AG10803 (cell line): Measurements from ENCODE around the gene AK5.
A peak's percentile ranks its signal among the peaks of the same experiment; 100 is the strongest.

Experiments
- DNase-seq: peaks from one replicate; pipeline ENCODE4 v3.0.0; 2010; ENCODE audit warnings: low read depth
- H3K4me3 ChIP-seq: 2 replicates; pipeline ENCODE4 v1.5.1; 2011; ENCODE audit warnings: mild to moderate bottlenecking, low read length, control low read depth
- TF ChIP-seq, protein P1 (sequence below): conservative IDR thresholded peaks from 2 replicates; pipeline ENCODE4 v1.5.1; 2011; ENCODE audit warnings: mild to moderate bottlenecking, low read length, control low read depth, inconsistent platforms

The AK5 gene

DNA sequence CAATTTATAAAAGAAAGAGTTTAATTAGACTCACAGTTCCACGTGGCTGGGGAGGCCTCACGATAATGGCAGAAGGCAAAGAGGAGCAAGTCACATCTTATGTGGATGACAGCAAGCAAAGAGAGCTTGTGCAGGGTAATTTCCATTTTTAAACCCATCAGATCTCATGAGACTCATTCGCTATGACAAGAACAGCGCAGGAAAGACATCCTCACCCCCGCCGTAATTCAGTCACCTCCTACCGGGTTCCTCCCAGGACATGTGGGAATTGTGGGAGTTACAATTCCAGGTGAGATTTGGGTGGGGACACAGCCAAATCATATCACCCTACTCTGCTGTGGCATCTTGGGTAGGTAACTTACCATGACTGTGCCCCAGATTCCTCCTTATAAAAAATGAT lies 79.8 kb downstream of the AK5 start:
- no peak overlapping the region for H3K4me3 ChIP-seq
- TF ChIP-seq, protein P1, sequence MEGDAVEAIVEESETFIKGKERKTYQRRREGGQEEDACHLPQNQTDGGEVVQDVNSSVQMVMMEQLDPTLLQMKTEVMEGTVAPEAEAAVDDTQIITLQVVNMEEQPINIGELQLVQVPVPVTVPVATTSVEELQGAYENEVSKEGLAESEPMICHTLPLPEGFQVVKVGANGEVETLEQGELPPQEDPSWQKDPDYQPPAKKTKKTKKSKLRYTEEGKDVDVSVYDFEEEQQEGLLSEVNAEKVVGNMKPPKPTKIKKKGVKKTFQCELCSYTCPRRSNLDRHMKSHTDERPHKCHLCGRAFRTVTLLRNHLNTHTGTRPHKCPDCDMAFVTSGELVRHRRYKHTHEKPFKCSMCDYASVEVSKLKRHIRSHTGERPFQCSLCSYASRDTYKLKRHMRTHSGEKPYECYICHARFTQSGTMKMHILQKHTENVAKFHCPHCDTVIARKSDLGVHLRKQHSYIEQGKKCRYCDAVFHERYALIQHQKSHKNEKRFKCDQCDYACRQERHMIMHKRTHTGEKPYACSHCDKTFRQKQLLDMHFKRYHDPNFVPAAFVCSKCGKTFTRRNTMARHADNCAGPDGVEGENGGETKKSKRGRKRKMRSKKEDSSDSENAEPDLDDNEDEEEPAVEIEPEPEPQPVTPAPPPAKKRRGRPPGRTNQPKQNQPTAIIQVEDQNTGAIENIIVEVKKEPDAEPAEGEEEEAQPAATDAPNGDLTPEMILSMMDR = no peak
- DNase-seq = no peak

GRCh38 chr1:77370161-77370560 lies 88.3 kb downstream of the AK5 start:
- peak; percentile 21 for DNase-seq
- TF ChIP-seq, protein P1 = no peak

GRCh38 chr1:77370583-77371306 lies 88.9 kb downstream of the AK5 start:
- DNase-seq = peak; percentile 97
- no peak overlapping the region for H3K4me3 ChIP-seq
- TF ChIP-seq, protein P1 = no peak

More at GRCh38 chr1:77370161-77370560, 88.3 kb downstream of the AK5 start:
- H3K4me3 ChIP-seq = no peak overlapping the region

GRCh38 chr1:77371396-77371795 lies 89.6 kb downstream of the AK5 start:
- TF ChIP-seq, protein P1 = no peak
- H3K4me3 ChIP-seq = no peak overlapping the region
- DNase-seq = peak; percentile 48

DNA sequence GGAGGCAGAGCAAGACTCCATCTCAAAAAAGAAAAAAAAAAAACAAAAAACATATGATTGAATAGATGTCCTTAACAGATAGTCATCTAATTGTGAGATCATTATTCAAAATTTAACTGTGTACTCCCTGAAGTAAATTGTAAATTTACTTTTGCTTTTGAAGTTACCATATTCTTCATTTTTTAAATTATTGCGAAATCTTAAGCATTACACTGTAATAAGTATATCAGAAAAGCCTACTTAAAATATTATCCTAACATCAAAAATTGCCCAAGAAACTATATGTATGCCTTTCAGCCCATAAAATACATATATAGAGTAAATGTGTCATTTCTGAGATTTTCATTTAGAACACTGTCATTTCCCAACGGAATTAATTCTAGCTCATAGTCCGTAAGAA lies 91.9 kb downstream of the AK5 start:
- DNase-seq = no peak
- TF ChIP-seq, protein P1 = no peak
- no peak overlapping the region for H3K4me3 ChIP-seq

DNA sequence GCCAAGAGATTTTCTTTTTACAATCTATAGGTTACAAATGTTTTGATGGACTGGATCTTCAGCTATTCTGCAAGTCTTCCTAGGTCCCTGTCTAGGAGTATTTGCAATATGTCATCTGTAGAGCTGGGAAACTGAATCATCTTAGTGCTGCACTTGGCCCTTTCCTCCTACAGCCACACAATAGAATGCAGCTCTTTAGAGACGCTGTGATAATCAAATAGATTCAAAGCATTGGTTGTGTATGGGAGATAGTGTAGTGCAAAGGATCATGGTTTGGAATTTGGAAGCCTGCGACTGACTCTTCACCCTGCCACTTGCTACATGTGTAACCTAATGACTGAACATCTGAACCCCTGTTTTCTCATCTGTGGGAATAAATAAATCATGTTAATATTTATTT lies 93.7 kb downstream of the AK5 start:
- TF ChIP-seq, protein P1 = no peak
- no peak overlapping the region for H3K4me3 ChIP-seq
- no peak for DNase-seq

GRCh38 chr1:77375990-77376389 lies 94.2 kb downstream of the AK5 start:
- no peak for DNase-seq
- H3K4me3 ChIP-seq = no peak overlapping the region
- TF ChIP-seq, protein P1 = no peak
